GM12878 (cell line): ENCODE data around the gene EPHA7. TPM values are rescaled to one million over a fixed set of nuclear protein-coding genes. Genes with fewer than 3 reads are reported as not detected.

ENCODE experiments used
- ATAC-seq: fragments of 200-7000 bp; cut with Tn5 transposase; 3 replicates; pipeline ENCODE4 v1.9.1; 2020; ENCODE audit warnings: mild to moderate bottlenecking, moderate library complexity
- BruUV-seq: library from RNA; stranded (reverse); fragments of 400-500 nt; replicated peaks from 2 replicates; lab custom pipeline; 2021; lab: Mats Ljungman, UMichigan
- CTCF ChIA-PET: fragments of 300-600 bp; sonication (Branson Sonifier 250); formaldehyde crosslinking; extraction: SDS; loops from one replicate; lab custom pipeline; 2021; ENCODE audit warnings: inconsistent platforms; lab: Yijun Ruan, JAX
- POLR2A ChIA-PET: fragments of 350-600 bp; formaldehyde crosslinking; extraction: SDS; loops from one replicate; lab custom pipeline; 2021; ENCODE audit warnings: inconsistent platforms; lab: Charles Lee
- RAD21 ChIA-PET: fragments of 300-600 bp; sonication (Branson Sonifier 250); formaldehyde crosslinking; loops from one replicate; lab custom pipeline; 2023; ENCODE audit warnings: antibody characterized with exemption; ENCODE audit not compliant: unreplicated experiment; lab: Charles Lee
- SMC1A ChIA-PET: fragments of 300-600 bp; sonication (Branson Sonifier 250); formaldehyde crosslinking; loops from one replicate; lab custom pipeline; 2023; ENCODE audit not compliant: unreplicated experiment, uncharacterized antibody; lab: Charles Lee
- DNase-seq: peaks from one replicate; pipeline ENCODE4 v3.0.0-alpha.2; 2011; ENCODE audit warnings: low read depth, low spot score
- FAIRE-seq: peaks from 3 replicates; lab custom pipeline; 2011; peaks lifted over from hg19 to GRCh38; lab: Jason Lieb, UNC
- H2AFZ ChIP-seq: 2 replicates; pipeline ENCODE4 v1.6.0; 2011; ENCODE audit warnings: low read depth, low read length, control low read depth; ENCODE audit not compliant: control insufficient read depth
- H3K27ac ChIP-seq: 2 replicates; pipeline ENCODE4 v1.5.1; 2011; ENCODE audit warnings: control low read depth; ENCODE audit not compliant: control insufficient read depth, insufficient read depth
- H3K27me3 ChIP-seq, 2 experiments: replicated peaks in 1 of 2; 2 replicates each; pipeline versions ENCODE4 v1.6.0 to v1.6.1; 2011; ENCODE audit warnings: low read length in 1 of 2; ENCODE audit not compliant: control insufficient read depth in 2 of 2, insufficient read depth in 2 of 2
- H3K36me3 ChIP-seq, 2 experiments: 2 replicates each; pipeline ENCODE4 v1.5.1; 2011; ENCODE audit warnings: low read length in 1 of 2; ENCODE audit not compliant: control insufficient read depth in 2 of 2, insufficient read depth in 2 of 2
- H3K4me1 ChIP-seq: 2 replicates; pipeline ENCODE4 v1.6.1; 2011; ENCODE audit warnings: mild to moderate bottlenecking, low read length, moderate library complexity, mixed read lengths; ENCODE audit not compliant: control insufficient read depth, insufficient read depth
- H3K4me2 ChIP-seq: 2 replicates; pipeline ENCODE4 v1.6.0; 2011; ENCODE audit warnings: control low read depth; ENCODE audit not compliant: control insufficient read depth, insufficient read depth
- H3K4me3 ChIP-seq: fragments of 200-600 bp; sonication (generic); 2 replicates; pipeline ENCODE4 v1.5.1; 2016
- H3K79me2 ChIP-seq: 2 replicates; pipeline ENCODE4 v1.6.0; 2011; ENCODE audit warnings: low read length; ENCODE audit not compliant: control insufficient read depth, insufficient read depth
- H3K9ac ChIP-seq: 2 replicates; pipeline ENCODE4 v1.8.0; 2011; ENCODE audit warnings: low read length, control low read depth, mixed read lengths; ENCODE audit not compliant: control insufficient read depth, insufficient read depth
- H3K9me3 ChIP-seq: replicated peaks from 3 replicates; pipeline ENCODE4 v1.5.1; 2011; ENCODE audit warnings: mild to moderate bottlenecking, low read length; ENCODE audit not compliant: control insufficient read depth, insufficient read depth
- H4K20me1 ChIP-seq: 2 replicates; pipeline ENCODE4 v1.6.0; 2011; ENCODE audit not compliant: control insufficient read depth, insufficient read depth
- ATF7 ChIP-seq: fragments of 450-650 bp; IDR thresholded peaks from 2 replicates; pipeline ENCODE4 v1.6.1; 2016; ENCODE audit warnings: low read depth, mild to moderate bottlenecking
- CHD2 ChIP-seq: IDR thresholded peaks from 2 replicates; pipeline ENCODE4 v1.6.1; 2011; ENCODE audit warnings: low read depth, low read length, improper control_type of control experiment, borderline replicate concordance
- DPF2 ChIP-seq: fragments of 450-650 bp; IDR thresholded peaks from 2 replicates; pipeline ENCODE4 v1.6.1; 2017; ENCODE audit warnings: mild to moderate bottlenecking
- ESRRA ChIP-seq: IDR thresholded peaks from 2 replicates; pipeline ENCODE4 v1.6.1; 2012; ENCODE audit warnings: mild to moderate bottlenecking, low read length, improper control_type of control experiment
- MYB ChIP-seq: fragments of 150-350 bp; IDR thresholded peaks from 2 replicates; pipeline ENCODE4 v1.6.1; 2014; ENCODE audit warnings: mild to moderate bottlenecking, low read depth, low read length, borderline replicate concordance
- NRF1 ChIP-seq: conservative IDR thresholded peaks from 2 replicates; pipeline ENCODE4 v1.6.1; 2011; ENCODE audit warnings: mild to moderate bottlenecking, low read depth, low read length, improper control_type of control experiment
- RAD21 ChIP-seq: IDR thresholded peaks from 2 replicates; pipeline ENCODE4 v1.6.1; 2011; ENCODE audit warnings: mild to moderate bottlenecking, low read depth, low read length, moderate library complexity; ENCODE audit not compliant: insufficient read depth
- RAD51 ChIP-seq: fragments of 450-650 bp; IDR thresholded peaks from 2 replicates; pipeline ENCODE4 v1.6.1; 2016; ENCODE audit warnings: moderate library complexity, mild to moderate bottlenecking, inconsistent platforms
- SMAD5 ChIP-seq: IDR thresholded peaks from 2 replicates; pipeline ENCODE4 v1.6.1; 2016; ENCODE audit warnings: antibody characterized with exemption, low read depth
- WGBS: methylation state at CpG from one replicate; pipeline ENCODE4 v1.1.6; 2016; ENCODE audit warnings: low lambda C conversion rate; ENCODE audit not compliant: insufficient replicate concordance, insufficient coverage; ENCODE audit errors: missing lambda C conversion rate; 5-methylcytosine and 5-hydroxymethylcytosine counted together
- in situ Hi-C: fragments of 300-500 bp; cut with MboI; formaldehyde crosslinking; loops from 9 replicates; pipeline ENCODE4 v1.14.3; 2018; ENCODE audit warnings: mixed read lengths
- intact Hi-C: fragments of 100-400 bp; cut with micrococcal nuclease; formaldehyde crosslinking; loops from one replicate; pipeline ENCODE4 v1.14.2; 2022; ENCODE audit not compliant: unreplicated experiment
- polyA plus RNA-seq, 11 experiments: library from polyadenylated mRNA; depleted of rRNA in 4 of 11; unstranded in 6 of 11; stranded (reverse) in 5 of 11; fragments of >200 nt; fragmentation: Nextera tagmentation in 4 of 11; fragmentation: Illumina TruSeq in 1 of 11; extraction: Ambion mirVana in 4 of 11; extraction: Trizol in 1 of 11; gene quantifications; 1 replicate in 1 of 11; 2 replicates in 10 of 11; pipeline versions ENCODE4 v1.2.1 to v1.2.3, GENCODE V29; 2011 to 2016; ENCODE audit warnings: inconsistent platforms in 2 of 11, missing spikeins in 2 of 11, low read depth in 1 of 11
- total RNA-seq, 4 experiments: library from RNA; depleted of rRNA in 3 of 4; stranded (reverse); fragments of >200 nt in 3 of 4; fragmentation: Illumina TruSeq in 1 of 4; extraction: Trizol in 1 of 4; gene quantifications; 2 replicates each; pipeline versions ENCODE4 v1.2.1 to v1.2.3, GENCODE V29; 2013 to 2021
- TF ChIP-seq, protein P1 (sequence below): IDR thresholded peaks from 2 replicates; pipeline ENCODE4 v1.6.1; 2011; ENCODE audit warnings: mild to moderate bottlenecking, low read depth, low read length, moderate library complexity; ENCODE audit not compliant: insufficient replicate concordance
- TF ChIP-seq, protein P2 (sequence below): fragments of 450-650 bp; IDR thresholded peaks from 2 replicates; pipeline ENCODE4 v1.6.1; 2018; ENCODE audit warnings: mild to moderate bottlenecking, low read depth, moderate library complexity; ENCODE audit not compliant: partially characterized antibody
- TF ChIP-seq, protein P3 (sequence below): IDR thresholded peaks from 2 replicates; pipeline ENCODE4 v1.6.1; 2012; ENCODE audit warnings: low read depth, low read length, improper control_type of control experiment
- TF ChIP-seq, protein P4 (sequence below): IDR thresholded peaks from 2 replicates; pipeline ENCODE4 v1.6.1; 2011; ENCODE audit warnings: low read depth, low read length, improper control_type of control experiment, borderline replicate concordance
- TF ChIP-seq, protein P5 (sequence below): fragments of 450-650 bp; formaldehyde crosslinking; IDR thresholded peaks from 2 replicates; pipeline ENCODE4 v1.4.0; 2020; ENCODE audit warnings: mild to moderate bottlenecking, moderate library complexity

The EPHA7 gene
- total and polyA plus RNA-seq, 10 of the 15 experiments (the other 5 are each of a cell fraction or from before 2014, with no cell fraction given), result not detected

- Histone ChIP-seq H3K27ac (no peak overlapping the region), H3K9me3 (no peaks in the 10 kb centered on the region), H3K79me2 (no peaks in the 10 kb centered on the region), H3K27me3 (no peaks in the 10 kb centered on the region), H3K4me3 (no peak overlapping the region), H3K4me2 (no peak overlapping the region), H2AFZ (no peak overlapping the region), H4K20me1 (no peaks in the 10 kb centered on the region), H3K36me3 (no peaks in the 10 kb centered on the region), H3K9ac (no peak overlapping the region), H3K4me1 (no peaks in the 10 kb centered on the region)
- no TSS peak for BruUV-seq
- ATAC-seq (no peak), FAIRE-seq (no peak), DNase-seq (no peak)
- ChIA-PET SMC1A (no interaction called here), RAD21 (no interaction called here), CTCF (no interaction called here), POLR2A (no interaction called here)
- in situ Hi-C loops, result no loop called here
- intact Hi-C loops, result no loop called here
- WGBS, result 2% methylated on average over 3 of the region's 3 CpGs
- TF ChIP-seq, protein P1, sequence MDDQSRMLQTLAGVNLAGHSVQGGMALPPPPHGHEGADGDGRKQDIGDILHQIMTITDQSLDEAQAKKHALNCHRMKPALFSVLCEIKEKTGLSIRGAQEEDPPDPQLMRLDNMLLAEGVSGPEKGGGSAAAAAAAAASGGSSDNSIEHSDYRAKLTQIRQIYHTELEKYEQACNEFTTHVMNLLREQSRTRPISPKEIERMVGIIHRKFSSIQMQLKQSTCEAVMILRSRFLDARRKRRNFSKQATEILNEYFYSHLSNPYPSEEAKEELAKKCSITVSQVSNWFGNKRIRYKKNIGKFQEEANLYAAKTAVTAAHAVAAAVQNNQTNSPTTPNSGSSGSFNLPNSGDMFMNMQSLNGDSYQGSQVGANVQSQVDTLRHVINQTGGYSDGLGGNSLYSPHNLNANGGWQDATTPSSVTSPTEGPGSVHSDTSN, result no peak
- TF ChIP-seq RAD51 (no peak), CHD2 (no peak), ATF7 (no peak), NRF1 (no peak), RAD21 (no peak), SMAD5 (no peak), MYB (no peak), DPF2 (no peak), ESRRA (no peak)
- TF ChIP-seq, protein P2, sequence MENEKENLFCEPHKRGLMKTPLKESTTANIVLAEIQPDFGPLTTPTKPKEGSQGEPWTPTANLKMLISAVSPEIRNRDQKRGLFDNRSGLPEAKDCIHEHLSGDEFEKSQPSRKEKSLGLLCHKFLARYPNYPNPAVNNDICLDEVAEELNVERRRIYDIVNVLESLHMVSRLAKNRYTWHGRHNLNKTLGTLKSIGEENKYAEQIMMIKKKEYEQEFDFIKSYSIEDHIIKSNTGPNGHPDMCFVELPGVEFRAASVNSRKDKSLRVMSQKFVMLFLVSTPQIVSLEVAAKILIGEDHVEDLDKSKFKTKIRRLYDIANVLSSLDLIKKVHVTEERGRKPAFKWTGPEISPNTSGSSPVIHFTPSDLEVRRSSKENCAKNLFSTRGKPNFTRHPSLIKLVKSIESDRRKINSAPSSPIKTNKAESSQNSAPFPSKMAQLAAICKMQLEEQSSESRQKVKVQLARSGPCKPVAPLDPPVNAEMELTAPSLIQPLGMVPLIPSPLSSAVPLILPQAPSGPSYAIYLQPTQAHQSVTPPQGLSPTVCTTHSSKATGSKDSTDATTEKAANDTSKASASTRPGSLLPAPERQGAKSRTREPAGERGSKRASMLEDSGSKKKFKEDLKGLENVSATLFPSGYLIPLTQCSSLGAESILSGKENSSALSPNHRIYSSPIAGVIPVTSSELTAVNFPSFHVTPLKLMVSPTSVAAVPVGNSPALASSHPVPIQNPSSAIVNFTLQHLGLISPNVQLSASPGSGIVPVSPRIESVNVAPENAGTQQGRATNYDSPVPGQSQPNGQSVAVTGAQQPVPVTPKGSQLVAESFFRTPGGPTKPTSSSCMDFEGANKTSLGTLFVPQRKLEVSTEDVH, result no peak
- TF ChIP-seq, protein P3, sequence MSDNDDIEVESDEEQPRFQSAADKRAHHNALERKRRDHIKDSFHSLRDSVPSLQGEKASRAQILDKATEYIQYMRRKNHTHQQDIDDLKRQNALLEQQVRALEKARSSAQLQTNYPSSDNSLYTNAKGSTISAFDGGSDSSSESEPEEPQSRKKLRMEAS, result no peak
- TF ChIP-seq, protein P4, sequence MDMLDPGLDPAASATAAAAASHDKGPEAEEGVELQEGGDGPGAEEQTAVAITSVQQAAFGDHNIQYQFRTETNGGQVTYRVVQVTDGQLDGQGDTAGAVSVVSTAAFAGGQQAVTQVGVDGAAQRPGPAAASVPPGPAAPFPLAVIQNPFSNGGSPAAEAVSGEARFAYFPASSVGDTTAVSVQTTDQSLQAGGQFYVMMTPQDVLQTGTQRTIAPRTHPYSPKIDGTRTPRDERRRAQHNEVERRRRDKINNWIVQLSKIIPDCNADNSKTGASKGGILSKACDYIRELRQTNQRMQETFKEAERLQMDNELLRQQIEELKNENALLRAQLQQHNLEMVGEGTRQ, result no peak
- TF ChIP-seq, protein P5, sequence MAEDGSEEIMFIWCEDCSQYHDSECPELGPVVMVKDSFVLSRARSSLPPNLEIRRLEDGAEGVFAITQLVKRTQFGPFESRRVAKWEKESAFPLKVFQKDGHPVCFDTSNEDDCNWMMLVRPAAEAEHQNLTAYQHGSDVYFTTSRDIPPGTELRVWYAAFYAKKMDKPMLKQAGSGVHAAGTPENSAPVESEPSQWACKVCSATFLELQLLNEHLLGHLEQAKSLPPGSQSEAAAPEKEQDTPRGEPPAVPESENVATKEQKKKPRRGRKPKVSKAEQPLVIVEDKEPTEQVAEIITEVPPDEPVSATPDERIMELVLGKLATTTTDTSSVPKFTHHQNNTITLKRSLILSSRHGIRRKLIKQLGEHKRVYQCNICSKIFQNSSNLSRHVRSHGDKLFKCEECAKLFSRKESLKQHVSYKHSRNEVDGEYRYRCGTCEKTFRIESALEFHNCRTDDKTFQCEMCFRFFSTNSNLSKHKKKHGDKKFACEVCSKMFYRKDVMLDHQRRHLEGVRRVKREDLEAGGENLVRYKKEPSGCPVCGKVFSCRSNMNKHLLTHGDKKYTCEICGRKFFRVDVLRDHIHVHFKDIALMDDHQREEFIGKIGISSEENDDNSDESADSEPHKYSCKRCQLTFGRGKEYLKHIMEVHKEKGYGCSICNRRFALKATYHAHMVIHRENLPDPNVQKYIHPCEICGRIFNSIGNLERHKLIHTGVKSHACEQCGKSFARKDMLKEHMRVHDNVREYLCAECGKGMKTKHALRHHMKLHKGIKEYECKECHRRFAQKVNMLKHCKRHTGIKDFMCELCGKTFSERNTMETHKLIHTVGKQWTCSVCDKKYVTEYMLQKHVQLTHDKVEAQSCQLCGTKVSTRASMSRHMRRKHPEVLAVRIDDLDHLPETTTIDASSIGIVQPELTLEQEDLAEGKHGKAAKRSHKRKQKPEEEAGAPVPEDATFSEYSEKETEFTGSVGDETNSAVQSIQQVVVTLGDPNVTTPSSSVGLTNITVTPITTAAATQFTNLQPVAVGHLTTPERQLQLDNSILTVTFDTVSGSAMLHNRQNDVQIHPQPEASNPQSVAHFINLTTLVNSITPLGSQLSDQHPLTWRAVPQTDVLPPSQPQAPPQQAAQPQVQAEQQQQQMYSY (CRISPR knock-in tag), result no peak
Observed at GRCh38 chr6:93365445-93365844, 53.9 kb downstream of the EPHA7 start.
